Measurements from ENCODE around the gene RAD50.
"Not testable (repeated sequence)": the region's sequence is repeated elsewhere in the genome, so short reads cannot be mapped to it uniquely, and the experiment has no call there.

The RAD50 gene

GRCh38 chr5:132556763-132557477, at the start of gene RAD50:
Gene RAD50 (plus strand): TSS chr5:132556977. CDS start chr5:132557325, 348 bp downstream.
- DNase-seq, result peak; percentile 68 to 80

- DNase-seq, result no peak
Observed at GRCh38 chr5:132510076-132510475, 46.7 kb upstream of the RAD50 start.

- not testable (repeated sequence) for DNase-seq
Observed at GRCh38 chr5:132513618-132514336, 43.0 kb upstream of the RAD50 start.

GRCh38 chr5:132522067-132522466, 34.7 kb upstream of the RAD50 start:
- DNase-seq, result not testable (repeated sequence)

GRCh38 chr5:132524877-132525276, 31.9 kb upstream of the RAD50 start:
- DNase-seq, result not testable (repeated sequence)

- DNase-seq, result no peak
Observed at GRCh38 chr5:132525299-132525724, 31.5 kb upstream of the RAD50 start.

GRCh38 chr5:132526290-132526973, 30.3 kb upstream of the RAD50 start:
- peak; percentile 39 to 41 for DNase-seq

- DNase-seq, result no peak
Observed at GRCh38 chr5:132526974-132527564, 29.7 kb upstream of the RAD50 start.

- DNase-seq, result no peak
Observed at GRCh38 chr5:132528021-132528420, 28.8 kb upstream of the RAD50 start.

GRCh38 chr5:132528866-132529634, 27.7 kb upstream of the RAD50 start:
- no peak for DNase-seq

GRCh38 chr5:132530946-132531345, 25.8 kb upstream of the RAD50 start:
- no peak for DNase-seq

GRCh38 chr5:132539716-132540115, 17.1 kb upstream of the RAD50 start:
- no peak for DNase-seq

GRCh38 chr5:132540149-132540548, 16.6 kb upstream of the RAD50 start:
- DNase-seq, result no peak

- no peak for DNase-seq
Observed at GRCh38 chr5:132540764-132541163, 16.0 kb upstream of the RAD50 start.

- no peak for DNase-seq
Observed at GRCh38 chr5:132543472-132544201, 13.1 kb upstream of the RAD50 start, which contains the start of gene IL5. Gene IL5 (minus strand): TSS chr5:132543522. CDS start chr5:132543478, 44 bp downstream.

- DNase-seq, result no peak
Observed at GRCh38 chr5:132546108-132546507, 10.7 kb upstream of the RAD50 start.

GRCh38 chr5:132547269-132547668, 9.5 kb upstream of the RAD50 start:
- no peak for DNase-seq

- DNase-seq, result not testable (repeated sequence)
Observed at GRCh38 chr5:132548834-132549233, 7.9 kb upstream of the RAD50 start.

- DNase-seq, result no peak
Observed at GRCh38 chr5:132549576-132549975, 7.2 kb upstream of the RAD50 start.

GRCh38 chr5:132556153-132556762, 519 bp upstream of the RAD50 start:
- no peak for DNase-seq

Measured in AML-193 (cell line).